Right lobe of liver (tissue), 4 donors: Measurements from ENCODE around the gene LDLRAD3.

Experiments
- POLR2A ChIP-seq: fragments of 450-650 bp; IDR thresholded peaks from one replicate; pipeline ENCODE4 v1.6.1; 2017; ENCODE audit warnings: antibody characterized with exemption, mild to moderate bottlenecking
- TF ChIP-seq, protein P1 (sequence below), 4 donors: fragments of 200-600 bp in 3 of 4; fragments of 450-650 bp in 1 of 4; IDR thresholded peaks; one replicate each; pipeline versions ENCODE4 v1.5.1 to v1.8.0; 2016 to 2022; ENCODE audit warnings: antibody characterized with exemption in 4 of 4, mild to moderate bottlenecking in 2 of 4
- donor health status: DM: no; HTN: no; CAD: no.
- donor health status: DM: no; HTN: no; CAD: no.
- donor health status: DM: no; HTN: yes; CAD: no.

DNA sequence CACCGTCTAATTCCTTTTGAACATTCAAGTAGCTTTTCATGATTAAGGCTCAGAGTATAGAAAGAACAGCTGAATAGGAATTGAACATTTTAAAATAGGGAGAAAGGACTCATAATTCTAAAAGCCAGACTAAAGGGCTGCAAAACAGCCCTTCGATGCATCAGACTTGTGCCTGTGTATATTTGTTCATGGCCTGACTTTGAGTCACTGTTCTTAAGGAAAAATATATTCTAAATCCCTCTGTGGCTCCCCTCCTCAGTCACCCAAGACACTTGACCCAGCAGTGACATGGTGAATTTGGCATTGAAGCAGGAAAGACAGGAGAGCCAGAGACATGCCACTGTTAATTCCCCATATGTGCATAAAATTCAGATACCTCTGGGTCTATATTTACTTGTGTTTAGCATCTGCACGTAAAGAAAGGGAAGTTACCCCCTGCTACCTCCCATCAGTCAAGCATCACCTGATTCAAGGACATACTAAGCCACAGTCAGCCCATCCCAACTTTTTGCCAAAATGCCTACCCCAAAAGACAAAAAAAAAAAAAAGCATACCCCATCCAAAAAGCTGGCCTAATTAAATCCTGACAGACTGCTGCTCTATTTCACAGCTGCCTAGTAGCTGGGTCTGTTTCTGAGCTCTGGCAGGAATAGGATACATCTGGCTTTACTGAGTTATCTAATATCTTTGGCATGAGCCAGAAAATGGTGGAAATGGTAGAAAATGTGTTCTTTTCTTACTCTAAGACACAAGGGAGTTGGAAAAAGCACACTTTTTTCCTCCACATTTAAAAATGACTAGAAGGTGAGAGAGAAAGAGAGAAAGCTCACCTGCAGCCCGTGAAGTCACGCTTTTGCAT lies 251.9 kb downstream of the LDLRAD3 start:
- TF ChIP-seq, protein P1, sequence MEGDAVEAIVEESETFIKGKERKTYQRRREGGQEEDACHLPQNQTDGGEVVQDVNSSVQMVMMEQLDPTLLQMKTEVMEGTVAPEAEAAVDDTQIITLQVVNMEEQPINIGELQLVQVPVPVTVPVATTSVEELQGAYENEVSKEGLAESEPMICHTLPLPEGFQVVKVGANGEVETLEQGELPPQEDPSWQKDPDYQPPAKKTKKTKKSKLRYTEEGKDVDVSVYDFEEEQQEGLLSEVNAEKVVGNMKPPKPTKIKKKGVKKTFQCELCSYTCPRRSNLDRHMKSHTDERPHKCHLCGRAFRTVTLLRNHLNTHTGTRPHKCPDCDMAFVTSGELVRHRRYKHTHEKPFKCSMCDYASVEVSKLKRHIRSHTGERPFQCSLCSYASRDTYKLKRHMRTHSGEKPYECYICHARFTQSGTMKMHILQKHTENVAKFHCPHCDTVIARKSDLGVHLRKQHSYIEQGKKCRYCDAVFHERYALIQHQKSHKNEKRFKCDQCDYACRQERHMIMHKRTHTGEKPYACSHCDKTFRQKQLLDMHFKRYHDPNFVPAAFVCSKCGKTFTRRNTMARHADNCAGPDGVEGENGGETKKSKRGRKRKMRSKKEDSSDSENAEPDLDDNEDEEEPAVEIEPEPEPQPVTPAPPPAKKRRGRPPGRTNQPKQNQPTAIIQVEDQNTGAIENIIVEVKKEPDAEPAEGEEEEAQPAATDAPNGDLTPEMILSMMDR (IDR thresholded peaks at IDR 0.05): no peak
- no peak for TF ChIP-seq POLR2A
